Panc1 (cell line): ENCODE data around the gene NALCN.

Experiments used
- CTCF ChIP-seq: fragments of 450-650 bp; IDR thresholded peaks from 2 replicates; pipeline ENCODE4 v1.5.1; 2017; ENCODE audit warnings: mild to moderate bottlenecking
- REST ChIP-seq, 2 experiments: IDR thresholded peaks; 2 replicates each; pipeline ENCODE4 v1.6.1; 2011 to 2012; ENCODE audit warnings: low read depth in 2 of 2, control low read depth in 1 of 2, low read length in 1 of 2, mild to moderate bottlenecking in 1 of 2, moderate library complexity in 1 of 2; ENCODE audit not compliant: insufficient read depth in 1 of 2

GRCh38 chr13:101242720-101243119 lies 173.6 kb downstream of the NALCN start:
- no peak for TF ChIP-seq CTCF
- no peak for TF ChIP-seq REST (IDR thresholded peaks at IDR 0.05; ENCODE audit: insufficient read depth in 1 of 2, low read depth in 2 of 2, low read length in 1 of 2)
